Testis (tissue), 2 donors: ENCODE results near the gene GTF2A1.

Experiments
- CTCF ChIP-seq, 3 experiments: fragments of 450-650 bp in 2 of 3; fragments of 200-600 bp in 1 of 3; sonication (generic) in 1 of 3; IDR thresholded peaks; one replicate each; pipeline ENCODE4 v1.5.1; 2016 to 2019; ENCODE audit warnings: antibody characterized with exemption in 3 of 3, mild to moderate bottlenecking in 2 of 3, moderate library complexity in 1 of 3
- POLR2A ChIP-seq: fragments of 450-650 bp; IDR thresholded peaks from one replicate; pipeline ENCODE4 v1.6.1; 2017; ENCODE audit warnings: antibody characterized with exemption, mild to moderate bottlenecking, moderate library complexity

DNA sequence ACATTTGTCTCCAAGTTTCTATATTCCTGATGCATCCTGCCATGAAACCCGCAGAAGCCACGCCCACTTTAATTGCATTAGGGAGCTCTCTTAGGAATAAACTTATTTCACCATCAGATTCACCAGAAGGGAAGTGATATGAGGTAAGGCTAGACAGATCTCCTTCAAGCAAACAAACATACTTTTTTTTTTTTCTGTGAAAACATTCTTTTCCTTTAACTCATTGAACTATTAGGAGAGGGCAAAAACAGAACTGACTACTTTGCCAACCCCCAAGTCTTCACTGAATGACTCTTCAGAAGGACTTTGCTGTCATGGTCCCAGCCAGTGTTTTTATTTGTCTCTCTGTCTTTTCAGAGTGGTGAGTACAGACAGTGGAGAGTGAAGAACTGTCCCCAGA lies 48.4 kb downstream of the GTF2A1 start:
- TF ChIP-seq POLR2A (no peak), CTCF (IDR thresholded peaks at IDR 0.05) (no peak)
